NCI-H2171 (cell line): ENCODE data around the gene PRPF38A.
"Not testable (repeated sequence)": the region's sequence is repeated elsewhere in the genome, so short reads cannot be mapped to it uniquely, and the experiment has no call there.

ENCODE experiments used
- DNase-seq: peaks from one replicate; lab custom pipeline; 2025; lab: John Stamatoyannopoulos, UW

PRPF38A gene

GRCh38 chr1:52404116-52404974, at the start of gene PRPF38A, which contains the start of gene ORC1:
Gene PRPF38A, plus strand, starts transcription at chr1:52404602. Its CDS starts 148 bp downstream, at chr1:52404750.
Gene ORC1, minus strand, starts transcription at chr1:52404423. Its CDS starts 2,200 bp downstream, at chr1:52402223.
- peak; percentile 99 for DNase-seq

GRCh38 chr1:52355436-52355835, 49.0 kb upstream of the PRPF38A start:
- no peak for DNase-seq

- no peak for DNase-seq
Observed at GRCh38 chr1:52355847-52356505, 48.4 kb upstream of the PRPF38A start.

- DNase-seq, result no peak
Observed at GRCh38 chr1:52356818-52357355, 47.5 kb upstream of the PRPF38A start.

- no peak for DNase-seq
Observed at GRCh38 chr1:52357397-52357796, 47.0 kb upstream of the PRPF38A start.

GRCh38 chr1:52358851-52359497, 45.4 kb upstream of the PRPF38A start:
- no peak for DNase-seq

GRCh38 chr1:52359676-52360594, 44.5 kb upstream of the PRPF38A start:
- DNase-seq, result no peak

GRCh38 chr1:52360595-52360968, 43.8 kb upstream of the PRPF38A start:
- DNase-seq, result no peak

- DNase-seq, result no peak
Observed at GRCh38 chr1:52364235-52364839, 40.1 kb upstream of the PRPF38A start.

GRCh38 chr1:52365071-52365745, 39.2 kb upstream of the PRPF38A start:
- no peak for DNase-seq

- DNase-seq, result peak; percentile 96
Observed at GRCh38 chr1:52365746-52366516, 38.5 kb upstream of the PRPF38A start, which contains the start of gene CC2D1B. Gene CC2D1B, minus strand, starts transcription at chr1:52366205. Its CDS starts 1,585 bp downstream, at chr1:52364620.

- no peak for DNase-seq
Observed at GRCh38 chr1:52366517-52366827, 37.9 kb upstream of the PRPF38A start.

GRCh38 chr1:52367272-52367671, 37.1 kb upstream of the PRPF38A start:
- DNase-seq, result no peak

GRCh38 chr1:52368383-52369172, 35.8 kb upstream of the PRPF38A start:
- peak; percentile 80 for DNase-seq

GRCh38 chr1:52369851-52370250, 34.6 kb upstream of the PRPF38A start:
- DNase-seq, result not testable (repeated sequence)

- DNase-seq, result no peak
Observed at GRCh38 chr1:52385376-52385775, 19.0 kb upstream of the PRPF38A start.

- DNase-seq, result no peak
Observed at GRCh38 chr1:52386458-52386857, 17.9 kb upstream of the PRPF38A start.

GRCh38 chr1:52393174-52393573, 11.2 kb upstream of the PRPF38A start:
- no peak for DNase-seq

- no peak for DNase-seq
Observed at GRCh38 chr1:52399629-52400028, 4.8 kb upstream of the PRPF38A start.
